ENCODE data around the gene MAGEA4.

GRCh38 chrX:151879856-151880255, 32.8 kb upstream of the MAGEA4 start:
- TF ChIP-seq CTCF (IDR thresholded peaks at IDR 0.05) (no peak), POLR2A (IDR thresholded peaks at IDR 0.05) (no peak)
